ENCODE data around the gene SEC61B. TPM values are rescaled to one million over a fixed set of nuclear protein-coding genes. Genes with fewer than 3 reads are reported as not detected.

Gene SEC61B
- total RNA-seq, 6 donors from 2014 or later = 26.2 to 128 (median 95.7) TPM

DNA sequence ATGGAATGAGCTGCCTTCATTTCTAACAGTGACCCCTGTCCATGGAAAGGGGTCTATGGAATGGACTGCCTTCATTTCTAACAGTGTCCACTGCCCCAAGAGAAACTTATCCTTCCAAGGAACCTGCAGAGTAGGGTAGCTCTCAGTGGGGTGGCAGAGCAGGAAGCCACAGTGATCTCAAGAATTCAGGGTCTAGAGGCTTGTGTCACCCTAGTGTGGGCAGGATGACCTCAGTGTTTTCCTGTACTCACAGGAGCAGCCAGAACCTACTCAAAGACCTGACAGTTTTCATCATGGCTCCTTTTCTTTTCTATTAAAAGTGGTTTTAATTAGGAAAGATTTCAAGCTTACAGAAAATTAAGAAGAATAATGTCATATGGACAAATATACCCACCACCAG is 27.5 kb downstream of the SEC61B start:
- Histone ChIP-seq H3K4me3 (no peak overlapping the region), H3K9me3 (no peaks in the 10 kb centered on the region), H3K36me3 (no peaks in the 10 kb centered on the region), H3K27me3 (no peaks in the 10 kb centered on the region), H3K4me1 (no peaks in the 10 kb centered on the region), H3K27ac (no peak overlapping the region)
- DNase-seq = no peak
- no peak for ATAC-seq (ENCODE audit: low FRiP score in 2 of 2)
- TF ChIP-seq EP300 (IDR thresholded peaks at IDR 0.05) = no peak

DNA sequence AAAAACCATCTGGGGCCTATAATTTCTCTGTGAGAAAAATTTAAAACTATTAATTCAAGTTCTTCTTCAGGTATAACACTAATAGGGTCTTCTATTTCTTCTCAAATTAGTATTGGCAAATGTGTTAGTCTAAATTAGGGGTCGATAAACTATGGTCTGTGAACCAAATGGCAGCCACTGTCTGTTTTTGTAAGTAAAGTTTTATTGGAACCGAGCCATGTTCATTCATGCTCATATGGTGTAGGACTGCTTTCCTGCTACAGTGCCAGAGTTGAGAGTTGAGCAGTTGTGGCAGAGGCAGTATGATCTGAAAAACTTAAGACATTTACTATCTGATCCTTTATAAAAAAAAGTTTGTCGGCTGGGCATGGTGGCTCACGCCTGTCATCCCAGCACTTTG is 29.1 kb downstream of the SEC61B start:
- H3K36me3 ChIP-seq = no peaks in the 10 kb centered on the region
- no peak overlapping the region for H3K4me3 ChIP-seq
- no peaks in the 10 kb centered on the region for H3K4me1 ChIP-seq
- H3K27me3 ChIP-seq = no peaks in the 10 kb centered on the region
- H3K27ac ChIP-seq = no peak overlapping the region
- 91 to 95% methylated on average over 4 of the region's 4 CpGs for WGBS, 2 donors
- DNase-seq (no peak), ATAC-seq (ENCODE audit: low FRiP score in 2 of 2) (no peak)
- no peaks in the 10 kb centered on the region for H3K9me3 ChIP-seq
- TF ChIP-seq, protein P1, sequence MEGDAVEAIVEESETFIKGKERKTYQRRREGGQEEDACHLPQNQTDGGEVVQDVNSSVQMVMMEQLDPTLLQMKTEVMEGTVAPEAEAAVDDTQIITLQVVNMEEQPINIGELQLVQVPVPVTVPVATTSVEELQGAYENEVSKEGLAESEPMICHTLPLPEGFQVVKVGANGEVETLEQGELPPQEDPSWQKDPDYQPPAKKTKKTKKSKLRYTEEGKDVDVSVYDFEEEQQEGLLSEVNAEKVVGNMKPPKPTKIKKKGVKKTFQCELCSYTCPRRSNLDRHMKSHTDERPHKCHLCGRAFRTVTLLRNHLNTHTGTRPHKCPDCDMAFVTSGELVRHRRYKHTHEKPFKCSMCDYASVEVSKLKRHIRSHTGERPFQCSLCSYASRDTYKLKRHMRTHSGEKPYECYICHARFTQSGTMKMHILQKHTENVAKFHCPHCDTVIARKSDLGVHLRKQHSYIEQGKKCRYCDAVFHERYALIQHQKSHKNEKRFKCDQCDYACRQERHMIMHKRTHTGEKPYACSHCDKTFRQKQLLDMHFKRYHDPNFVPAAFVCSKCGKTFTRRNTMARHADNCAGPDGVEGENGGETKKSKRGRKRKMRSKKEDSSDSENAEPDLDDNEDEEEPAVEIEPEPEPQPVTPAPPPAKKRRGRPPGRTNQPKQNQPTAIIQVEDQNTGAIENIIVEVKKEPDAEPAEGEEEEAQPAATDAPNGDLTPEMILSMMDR (IDR thresholded peaks at IDR 0.05) = no peak
- TF ChIP-seq POLR2A (IDR thresholded peaks at IDR 0.05) = no peak
- TF ChIP-seq EP300 (IDR thresholded peaks at IDR 0.05) = no peak
- TF ChIP-seq POLR2AphosphoS5 (IDR thresholded peaks at IDR 0.05) = no peak

DNA sequence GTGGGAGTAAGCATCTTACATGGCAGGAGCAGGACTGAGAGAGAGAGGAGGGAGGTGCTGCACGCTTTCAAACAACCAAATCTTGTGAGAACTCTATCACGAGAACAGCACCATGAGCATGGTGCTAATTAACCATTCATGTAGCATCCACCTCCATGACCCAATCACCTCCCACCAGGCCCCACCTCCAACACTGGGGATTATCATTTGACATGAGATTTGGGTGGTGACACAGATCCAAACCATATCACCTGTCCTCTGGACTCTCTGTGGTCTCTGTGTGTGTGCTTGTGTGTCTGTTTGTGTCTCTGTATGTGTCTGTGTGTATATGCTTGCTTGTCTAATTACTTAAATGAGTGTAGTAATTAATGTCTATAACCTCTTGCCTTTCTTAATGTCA is 31.1 kb downstream of the SEC61B start:
- H3K36me3 ChIP-seq = no peaks in the 10 kb centered on the region
- ATAC-seq (ENCODE audit: low FRiP score in 2 of 2) (no peak), DNase-seq (no peak)
- TF ChIP-seq POLR2AphosphoS5 (IDR thresholded peaks at IDR 0.05) (no peak), EP300 (IDR thresholded peaks at IDR 0.05) (no peak), POLR2A (IDR thresholded peaks at IDR 0.05) (no peak)
- TF ChIP-seq, protein P1 (IDR thresholded peaks at IDR 0.05) = no peak
- no peaks in the 10 kb centered on the region for H3K9me3 ChIP-seq
- H3K4me1 ChIP-seq = no peaks in the 10 kb centered on the region
- no peak overlapping the region for H3K4me3 ChIP-seq
- 96 to 97% methylated on average over 2 of the region's 2 CpGs for WGBS, 2 donors
- H3K27ac ChIP-seq = no peak overlapping the region
- H3K27me3 ChIP-seq = no peaks in the 10 kb centered on the region

DNA sequence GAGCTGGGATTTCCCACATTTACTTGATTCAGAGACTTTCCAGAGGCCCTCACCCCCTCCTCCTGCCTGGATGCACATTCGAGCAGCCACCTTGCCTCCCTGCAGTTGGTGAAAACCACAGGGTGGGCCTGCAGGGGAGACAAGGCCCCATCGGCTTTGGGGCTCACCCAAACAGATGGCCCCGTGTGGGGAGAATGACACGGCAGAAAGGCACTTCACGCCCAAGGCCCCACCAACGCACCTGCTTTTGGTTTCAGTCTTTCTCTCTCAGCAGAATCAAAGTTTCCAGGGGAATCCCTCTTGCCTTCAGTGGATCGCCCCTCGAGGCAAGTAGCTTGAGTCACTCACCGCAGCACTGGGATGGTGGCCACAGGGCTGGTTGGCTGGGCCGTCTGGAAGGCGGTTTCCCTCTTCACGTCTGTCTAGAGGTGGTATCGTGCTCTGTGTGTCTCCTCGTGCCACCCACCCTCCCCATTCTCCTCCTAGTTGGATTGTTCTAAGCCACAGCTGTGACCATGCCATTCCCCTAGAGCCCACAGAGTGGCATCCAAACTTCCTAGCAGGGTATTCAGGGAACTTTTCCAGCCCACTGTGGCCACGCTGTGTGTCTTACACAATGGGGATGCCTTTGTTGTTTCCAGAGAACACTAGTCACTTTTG is 31.8 kb downstream of the SEC61B start:
- no peak for TF ChIP-seq EP300 (IDR thresholded peaks at IDR 0.05)
- no peak for TF ChIP-seq POLR2AphosphoS5 (IDR thresholded peaks at IDR 0.05)
- no peak for TF ChIP-seq POLR2A (IDR thresholded peaks at IDR 0.05)
- TF ChIP-seq, protein P1 (IDR thresholded peaks at IDR 0.05) = no peak
- ATAC-seq (ENCODE audit: low FRiP score in 2 of 2) (no peak), DNase-seq (peak in 1 of 2 donors; percentile 39)
- H3K4me1 ChIP-seq = peaks cover 0 to 2% (median 0%) of the 10 kb centered on the region in 4 donors
- H3K9me3 ChIP-seq = no peaks in the 10 kb centered on the region
- H3K36me3 ChIP-seq = no peaks in the 10 kb centered on the region
- WGBS, 2 donors = 69 to 76% methylated on average over 10 to 15 of the region's 15 CpGs
- no peak overlapping the region for H3K4me3 ChIP-seq
- H3K27ac ChIP-seq = no peak overlapping the region
- no peaks in the 10 kb centered on the region for H3K27me3 ChIP-seq

DNA sequence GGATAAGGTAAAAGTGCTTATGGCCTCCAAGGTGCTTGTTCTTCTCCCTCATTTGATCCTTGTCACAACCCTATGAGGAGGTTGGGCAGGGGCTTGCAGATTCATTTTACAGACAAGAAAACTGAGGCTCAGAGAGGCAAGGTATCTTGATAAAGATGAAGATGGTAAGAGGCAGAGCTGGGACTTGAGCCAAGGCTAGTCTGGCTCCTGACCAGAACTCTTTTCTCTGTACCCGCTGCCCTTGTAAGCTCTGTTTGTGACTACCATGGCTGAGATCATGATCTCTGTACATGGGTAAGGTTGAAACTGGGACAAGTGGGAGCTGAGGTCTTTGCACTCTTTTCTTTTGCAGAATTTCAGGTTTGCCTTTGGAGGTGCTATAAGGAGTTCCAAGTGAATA is 33.6 kb downstream of the SEC61B start:
- Histone ChIP-seq H3K4me1 (peaks cover 0 to 8% (median 4%) of the 10 kb centered on the region in 4 donors), H3K27me3 (no peaks in the 10 kb centered on the region), H3K4me3 (no peak overlapping the region), H3K27ac (no peak overlapping the region), H3K36me3 (no peaks in the 10 kb centered on the region), H3K9me3 (no peaks in the 10 kb centered on the region)
- no peak for DNase-seq
- WGBS, 2 donors = 75 to 82% methylated on average over 1 of the region's 1 CpG
- no peak for ATAC-seq (ENCODE audit: low FRiP score in 2 of 2)
- TF ChIP-seq, protein P1 (IDR thresholded peaks at IDR 0.05) = no peak
- TF ChIP-seq EP300 (IDR thresholded peaks at IDR 0.05) = no peak
- TF ChIP-seq POLR2A (IDR thresholded peaks at IDR 0.05) = no peak
- no peak for TF ChIP-seq POLR2AphosphoS5 (IDR thresholded peaks at IDR 0.05)

All from upper lobe of left lung (tissue), 6 donors.